Putamen (tissue), 1 donor: Measurements from ENCODE around the gene CLPTM1L.
"Not testable (repeated sequence)": the region's sequence is repeated elsewhere in the genome, so short reads cannot be mapped to it uniquely, and the experiment has no call there.

Experiments used
- DNase-seq: peaks from one replicate; pipeline ENCODE4 v3.0.0-alpha.2; 2016; ENCODE audit warnings: low spot score

The CLPTM1L gene

GRCh38 chr5:1292139-1292538 lies 52.8 kb downstream of the CLPTM1L start:
- DNase-seq: no peak

DNA sequence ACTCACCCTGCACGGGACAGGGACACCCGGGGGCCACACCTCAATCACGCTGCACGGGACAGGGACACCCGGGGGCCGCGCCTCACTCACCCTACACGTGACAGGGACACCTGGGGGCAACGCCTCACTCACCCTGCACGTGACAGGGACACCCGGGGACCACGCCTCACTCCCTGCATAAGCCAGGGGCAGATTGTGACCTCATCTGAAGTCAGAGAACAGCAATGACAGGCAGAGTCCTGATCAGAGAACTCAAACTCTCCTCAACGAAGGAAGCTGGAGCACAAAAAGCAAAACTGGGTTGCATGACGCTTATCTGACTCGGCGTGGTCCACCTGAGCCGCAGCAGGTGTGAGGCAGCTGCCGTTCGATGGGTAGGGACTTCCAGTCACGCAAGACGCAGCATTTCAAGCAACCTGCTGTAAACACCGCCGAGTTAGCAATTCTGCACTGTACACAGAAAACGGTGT lies 53.3 kb downstream of the CLPTM1L start:
- DNase-seq: no peak

GRCh38 chr5:1290956-1291355 lies 53.9 kb downstream of the CLPTM1L start:
- not testable (repeated sequence) for DNase-seq

GRCh38 chr5:1289559-1289958 lies 55.3 kb downstream of the CLPTM1L start:
- DNase-seq: not testable (repeated sequence)

GRCh38 chr5:1288439-1289335 lies 56.2 kb downstream of the CLPTM1L start:
- no peak for DNase-seq

GRCh38 chr5:1285883-1286291 lies 59.0 kb downstream of the CLPTM1L start:
- DNase-seq: no peak

- no peak for DNase-seq
These were observed 59.8 kb downstream of the CLPTM1L start for GRCh38 chr5:1285141-1285540.

GRCh38 chr5:1284336-1284970 lies 60.4 kb downstream of the CLPTM1L start:
- not testable (repeated sequence) for DNase-seq

DNA sequence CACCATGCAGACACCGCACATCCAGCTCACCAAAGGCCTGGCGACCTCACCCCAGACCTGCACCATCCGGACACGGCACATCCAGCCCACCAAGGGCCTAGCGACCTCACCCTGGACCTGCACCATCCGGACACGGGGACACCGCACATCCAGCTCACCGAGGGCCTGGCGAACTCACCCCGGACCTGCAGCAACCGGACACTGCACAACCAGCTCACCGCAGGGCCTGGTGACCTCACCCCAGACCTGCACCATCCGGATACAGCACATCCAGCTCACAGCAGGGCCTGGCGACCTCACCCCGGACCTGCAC lies 61.2 kb downstream of the CLPTM1L start:
- not testable (repeated sequence) for DNase-seq

- DNase-seq: not testable (repeated sequence)
These were observed 61.7 kb downstream of the CLPTM1L start for GRCh38 chr5:1282993-1283728.

GRCh38 chr5:1282131-1282992 lies 62.5 kb downstream of the CLPTM1L start:
- no peak for DNase-seq

DNA sequence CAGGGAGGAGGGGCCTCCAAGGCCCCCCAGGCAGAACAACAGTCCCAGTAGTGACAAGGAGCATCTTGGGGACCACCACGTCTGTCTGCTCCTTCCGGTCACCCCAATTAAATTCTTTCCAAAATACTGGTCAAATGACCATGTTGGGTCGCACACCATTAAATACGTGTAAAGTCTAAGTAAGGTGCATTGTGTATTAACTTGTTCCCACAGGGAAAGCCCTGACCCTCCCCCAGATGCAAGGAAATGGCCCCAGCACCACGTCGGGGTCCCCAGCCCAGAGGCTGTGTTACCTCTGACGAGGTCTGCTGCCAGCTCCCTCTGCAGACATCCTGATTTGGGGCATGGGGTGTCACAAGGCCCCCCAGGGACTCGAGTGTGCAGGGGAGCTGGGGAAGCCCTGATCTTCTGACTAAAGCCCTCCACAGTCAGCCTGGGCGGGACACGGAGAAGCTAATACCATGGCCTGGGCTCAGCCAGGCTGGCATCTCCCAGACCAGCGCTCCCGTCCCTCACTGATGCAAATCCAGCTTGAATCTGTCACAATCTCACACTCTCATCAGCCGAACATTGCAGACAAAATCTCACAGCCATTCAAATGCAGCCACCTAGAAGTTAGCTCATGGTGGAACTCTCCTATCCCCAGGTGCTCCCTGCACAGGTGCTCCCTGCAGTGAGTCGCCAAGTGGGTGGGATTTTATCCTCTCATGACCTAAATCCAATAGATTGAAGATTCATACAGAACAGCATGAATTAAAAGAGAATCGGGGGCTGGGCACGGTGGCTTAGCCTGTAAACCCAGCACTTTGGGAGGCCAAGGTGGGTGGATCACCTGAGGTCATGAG lies 63.6 kb downstream of the CLPTM1L start:
- no peak for DNase-seq

- no peak for DNase-seq
These were observed 64.5 kb downstream of the CLPTM1L start for GRCh38 chr5:1280177-1281037.

GRCh38 chr5:1279443-1280151 lies 65.3 kb downstream of the CLPTM1L start:
- no peak for DNase-seq

DNA sequence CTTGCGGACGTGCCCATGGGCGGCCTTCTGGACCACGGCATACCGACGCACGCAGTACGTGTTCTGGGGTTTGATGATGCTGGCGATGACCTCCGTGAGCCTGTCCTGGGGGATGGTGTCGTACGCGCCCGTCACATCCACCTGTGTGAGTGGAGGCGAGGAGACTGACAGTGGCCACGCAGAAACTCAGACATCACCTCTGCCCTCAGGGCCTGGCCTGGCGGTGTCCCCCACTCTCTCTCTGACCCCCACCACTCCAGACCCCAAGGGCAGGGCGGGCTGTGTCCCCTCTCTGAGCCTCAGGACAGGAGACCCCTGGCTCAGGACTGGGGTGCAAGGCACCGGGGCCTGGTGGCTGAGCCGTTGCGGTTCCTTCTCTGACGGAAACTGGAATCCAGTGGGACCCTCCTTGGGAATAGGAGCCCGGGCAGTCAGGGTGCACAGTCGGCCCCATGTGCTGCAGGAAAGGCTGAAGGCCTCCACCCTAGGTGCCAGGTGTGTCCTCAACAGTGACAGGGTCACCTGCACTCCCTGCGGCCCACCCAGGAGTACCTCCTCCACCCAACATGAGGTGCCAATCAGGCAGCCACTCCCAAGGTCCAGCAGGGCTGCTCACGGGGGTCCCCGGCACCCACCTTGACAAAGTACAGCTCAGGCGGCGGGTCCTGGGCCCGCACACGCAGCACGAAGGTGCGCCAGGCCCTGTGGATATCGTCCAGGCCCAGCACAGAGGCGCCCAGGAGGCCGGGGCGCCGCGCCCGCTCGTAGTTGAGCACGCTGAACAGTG lies 66.0 kb downstream of the CLPTM1L start:
- DNase-seq: no peak

DNA sequence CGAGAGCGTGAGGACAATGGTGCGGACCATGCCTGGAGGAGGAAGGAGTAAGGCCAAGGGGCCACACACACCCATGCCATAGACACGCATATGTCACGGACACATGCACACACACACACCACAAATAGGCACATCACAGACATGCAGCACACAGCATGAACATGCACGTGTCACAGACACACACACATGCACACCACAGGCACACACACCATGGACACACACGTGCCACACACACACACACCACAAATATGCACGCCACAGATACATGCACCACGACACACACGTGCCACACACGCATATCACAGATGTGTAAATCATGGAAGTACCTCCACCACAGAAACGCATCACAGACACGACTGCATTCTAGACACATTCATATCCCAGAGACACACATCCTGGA lies 66.7 kb downstream of the CLPTM1L start:
- no peak for DNase-seq

GRCh38 chr5:1277781-1278180 lies 67.1 kb downstream of the CLPTM1L start:
- DNase-seq: no peak

- DNase-seq: no peak
These were observed 67.6 kb downstream of the CLPTM1L start for GRCh38 chr5:1277331-1277730.
